Esophagus muscularis mucosa (tissue), 4 donors: Measurements from ENCODE around the gene CSK.

Experiments
- EP300 ChIP-seq: sonication (generic); formaldehyde crosslinking; IDR thresholded peaks from one replicate; pipeline ENCODE4 v1.6.1; 2017; ENCODE audit warnings: antibody characterized with exemption
- POLR2A ChIP-seq: fragments of 450-650 bp; IDR thresholded peaks from one replicate; pipeline ENCODE4 v1.6.1; 2017; ENCODE audit warnings: antibody characterized with exemption, moderate library complexity, mild to moderate bottlenecking, low read depth
- POLR2AphosphoS5 ChIP-seq, 2 donors: sonication (generic); formaldehyde crosslinking; IDR thresholded peaks; one replicate each; pipeline ENCODE4 v1.6.1; 2017; ENCODE audit warnings: antibody characterized with exemption in 2 of 2
- TF ChIP-seq, protein P1 (sequence below), 3 experiments: fragments of 200-600 bp in 2 of 3; fragments of 450-650 bp in 1 of 3; sonication (generic) in 2 of 3; IDR thresholded peaks; one replicate each; pipeline ENCODE4 v1.5.1; 2017 to 2019; ENCODE audit warnings: antibody characterized with exemption in 3 of 3, mild to moderate bottlenecking in 2 of 3, moderate library complexity in 1 of 3

- no peak for TF ChIP-seq EP300
- no peak for TF ChIP-seq POLR2AphosphoS5 (IDR thresholded peaks at IDR 0.05)
- no peak for TF ChIP-seq POLR2A
- TF ChIP-seq, protein P1, sequence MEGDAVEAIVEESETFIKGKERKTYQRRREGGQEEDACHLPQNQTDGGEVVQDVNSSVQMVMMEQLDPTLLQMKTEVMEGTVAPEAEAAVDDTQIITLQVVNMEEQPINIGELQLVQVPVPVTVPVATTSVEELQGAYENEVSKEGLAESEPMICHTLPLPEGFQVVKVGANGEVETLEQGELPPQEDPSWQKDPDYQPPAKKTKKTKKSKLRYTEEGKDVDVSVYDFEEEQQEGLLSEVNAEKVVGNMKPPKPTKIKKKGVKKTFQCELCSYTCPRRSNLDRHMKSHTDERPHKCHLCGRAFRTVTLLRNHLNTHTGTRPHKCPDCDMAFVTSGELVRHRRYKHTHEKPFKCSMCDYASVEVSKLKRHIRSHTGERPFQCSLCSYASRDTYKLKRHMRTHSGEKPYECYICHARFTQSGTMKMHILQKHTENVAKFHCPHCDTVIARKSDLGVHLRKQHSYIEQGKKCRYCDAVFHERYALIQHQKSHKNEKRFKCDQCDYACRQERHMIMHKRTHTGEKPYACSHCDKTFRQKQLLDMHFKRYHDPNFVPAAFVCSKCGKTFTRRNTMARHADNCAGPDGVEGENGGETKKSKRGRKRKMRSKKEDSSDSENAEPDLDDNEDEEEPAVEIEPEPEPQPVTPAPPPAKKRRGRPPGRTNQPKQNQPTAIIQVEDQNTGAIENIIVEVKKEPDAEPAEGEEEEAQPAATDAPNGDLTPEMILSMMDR (IDR thresholded peaks at IDR 0.05), result no peak
Observed at GRCh38 chr15:74838137-74838516, 56.2 kb downstream of the CSK start.
